ENCODE measurements around the gene NR5A2.

NR5A2 gene

GRCh38 chr1:200058341-200058740 lies 30.8 kb downstream of the NR5A2 start:
- TF ChIP-seq, protein P1, sequence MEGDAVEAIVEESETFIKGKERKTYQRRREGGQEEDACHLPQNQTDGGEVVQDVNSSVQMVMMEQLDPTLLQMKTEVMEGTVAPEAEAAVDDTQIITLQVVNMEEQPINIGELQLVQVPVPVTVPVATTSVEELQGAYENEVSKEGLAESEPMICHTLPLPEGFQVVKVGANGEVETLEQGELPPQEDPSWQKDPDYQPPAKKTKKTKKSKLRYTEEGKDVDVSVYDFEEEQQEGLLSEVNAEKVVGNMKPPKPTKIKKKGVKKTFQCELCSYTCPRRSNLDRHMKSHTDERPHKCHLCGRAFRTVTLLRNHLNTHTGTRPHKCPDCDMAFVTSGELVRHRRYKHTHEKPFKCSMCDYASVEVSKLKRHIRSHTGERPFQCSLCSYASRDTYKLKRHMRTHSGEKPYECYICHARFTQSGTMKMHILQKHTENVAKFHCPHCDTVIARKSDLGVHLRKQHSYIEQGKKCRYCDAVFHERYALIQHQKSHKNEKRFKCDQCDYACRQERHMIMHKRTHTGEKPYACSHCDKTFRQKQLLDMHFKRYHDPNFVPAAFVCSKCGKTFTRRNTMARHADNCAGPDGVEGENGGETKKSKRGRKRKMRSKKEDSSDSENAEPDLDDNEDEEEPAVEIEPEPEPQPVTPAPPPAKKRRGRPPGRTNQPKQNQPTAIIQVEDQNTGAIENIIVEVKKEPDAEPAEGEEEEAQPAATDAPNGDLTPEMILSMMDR (IDR thresholded peaks at IDR 0.05; ENCODE audit: insufficient read depth, low read length, missing control alignments): no peak
- POLR2A ChIA-PET: no interaction called here
- CTCF ChIA-PET: no interaction called here
- DNase-seq (ENCODE audit: low read depth, low spot score): no peak
- H3K4me3 ChIP-seq (ENCODE audit: low read depth, low read length): no peak overlapping the region

GRCh38 chr1:200062143-200062542 lies 34.6 kb downstream of the NR5A2 start:
- TF ChIP-seq, protein P1 (IDR thresholded peaks at IDR 0.05; ENCODE audit: insufficient read depth, low read length, missing control alignments): no peak
- CTCF ChIA-PET: no interaction called here
- DNase-seq (ENCODE audit: low read depth, low spot score): no peak
- no peak overlapping the region for H3K4me3 ChIP-seq (ENCODE audit: low read depth, low read length)
- POLR2A ChIA-PET: no interaction called here

- no peak overlapping the region for H3K4me3 ChIP-seq (ENCODE audit: low read depth, low read length)
- ChIA-PET CTCF (no interaction called here), POLR2A (no interaction called here)
- TF ChIP-seq, protein P1 (IDR thresholded peaks at IDR 0.05; ENCODE audit: insufficient read depth, low read length, missing control alignments): no peak
- DNase-seq (ENCODE audit: low read depth, low spot score): no peak
These were observed 45.3 kb downstream of the NR5A2 start for GRCh38 chr1:200072636-200073285.

DNA sequence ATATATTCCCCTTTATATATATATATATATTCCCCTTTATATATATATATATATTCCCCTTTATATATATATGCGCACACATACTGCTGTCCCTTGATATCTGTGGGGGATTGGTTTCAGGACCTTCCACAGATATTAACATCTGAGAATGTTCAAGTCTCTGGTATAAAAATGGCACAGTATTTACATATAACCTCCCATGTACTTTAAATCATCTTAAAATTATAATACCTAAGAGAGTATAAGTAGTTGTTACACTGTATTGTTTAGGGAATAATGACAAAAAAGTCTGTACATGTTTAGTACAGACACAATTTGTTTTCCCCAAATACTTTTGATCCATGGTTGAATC lies 45.8 kb downstream of the NR5A2 start:
- POLR2A ChIA-PET: no interaction called here
- no peak overlapping the region for H3K4me3 ChIP-seq (ENCODE audit: low read depth, low read length)
- no peak for DNase-seq (ENCODE audit: low read depth, low spot score)
- TF ChIP-seq, protein P1 (IDR thresholded peaks at IDR 0.05; ENCODE audit: insufficient read depth, low read length, missing control alignments): no peak
- CTCF ChIA-PET: no interaction called here

GRCh38 chr1:200075522-200075921 lies 48.0 kb downstream of the NR5A2 start:
- no peak overlapping the region for H3K4me3 ChIP-seq (ENCODE audit: low read depth, low read length)
- ChIA-PET CTCF (interaction anchor here (1.2 kb wide), 1 partner anchor 16 kb away, joined by 4 read pairs; no protein-coding TSS in a partner anchor), POLR2A (no interaction called here)
- TF ChIP-seq, protein P1 (IDR thresholded peaks at IDR 0.05; ENCODE audit: insufficient read depth, low read length, missing control alignments): no peak
- no peak for DNase-seq (ENCODE audit: low read depth, low spot score)

- POLR2A ChIA-PET: no interaction called here
- CTCF ChIA-PET: interaction anchor here (1.2 to 1.3 kb wide), 2 partner anchors 15 to 232 kb away, joined by 3 to 4 read pairs; no protein-coding TSS in a partner anchor
- TF ChIP-seq, protein P1 (IDR thresholded peaks at IDR 0.05; ENCODE audit: insufficient read depth, low read length, missing control alignments): no peak
- H3K4me3 ChIP-seq (ENCODE audit: low read depth, low read length): peak overlapping the region; percentile 12; the same call in 1 of the 2 replicates
- peak; percentile 21 for DNase-seq (ENCODE audit: low read depth, low spot score)
These were observed 48.5 kb downstream of the NR5A2 start for GRCh38 chr1:200075938-200076546.

Measured in AG04449 (cell line).